MM.1S (cell line): ENCODE measurements around the gene TUBA8.

Experiments
- CTCF ChIP-seq: fragments of 300-600 bp; sonication (generic); IDR thresholded peaks from 2 replicates; pipeline ENCODE4 v1.5.1; 2016; ENCODE audit warnings: antibody characterized with exemption, low read length, mixed read lengths
- EZH2 ChIP-seq: fragments of 300-600 bp; sonication (generic); optimal IDR thresholded peaks from 2 replicates; pipeline ENCODE3; 2017; ENCODE audit warnings: low read depth, mild to moderate bottlenecking, antibody characterized with exemption, low read length, mixed read lengths

DNA sequence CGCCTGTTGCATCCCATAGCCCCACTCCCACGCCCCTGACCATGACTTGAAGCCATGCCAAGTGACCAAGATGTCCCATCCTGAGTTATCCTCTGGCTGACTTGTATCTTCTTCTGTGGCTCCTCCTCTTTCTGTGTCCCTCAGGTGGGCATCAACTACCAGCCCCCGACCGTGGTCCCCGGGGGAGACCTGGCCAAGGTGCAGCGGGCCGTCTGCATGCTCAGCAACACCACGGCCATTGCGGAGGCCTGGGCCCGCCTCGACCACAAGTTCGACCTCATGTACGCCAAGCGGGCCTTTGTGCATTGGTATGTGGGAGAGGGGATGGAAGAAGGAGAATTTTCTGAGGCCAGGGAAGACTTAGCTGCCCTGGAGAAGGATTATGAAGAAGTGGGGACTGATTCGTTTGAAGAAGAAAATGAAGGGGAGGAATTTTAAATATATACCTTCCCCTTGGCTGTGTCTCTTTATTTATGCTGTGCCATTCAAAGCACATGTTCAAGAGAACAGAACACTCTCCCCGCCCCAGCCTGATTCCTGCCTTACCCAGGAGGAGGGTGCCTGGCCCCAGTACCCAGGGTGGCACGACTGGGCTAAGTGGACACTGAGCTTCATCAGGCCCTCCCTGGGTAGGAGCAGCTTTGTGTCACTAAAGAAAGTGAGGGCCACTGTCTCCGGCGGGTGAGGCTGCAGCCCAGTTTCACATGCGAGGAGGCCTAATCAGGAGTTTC, 20.3 kb downstream of the TUBA8 start:
- no peak for TF ChIP-seq CTCF
- no peak for TF ChIP-seq EZH2
